H9 (cell line): ENCODE measurements around the gene NAA30. TPM values are rescaled to one million over a fixed set of nuclear protein-coding genes. Genes with fewer than 3 reads are reported as not detected.

Source experiments
- DNase-seq: peaks from one replicate; pipeline ENCODE4 v3.0.0-alpha.2; 2017
- H2AFZ ChIP-seq: one replicate; pipeline ENCODE4 v1.6.1; 2013; ENCODE audit warnings: mild to moderate bottlenecking, low read length, control low read depth, moderate library complexity
- H2AK5ac ChIP-seq: 2 replicates; pipeline ENCODE4 v1.6.1; 2013; ENCODE audit warnings: low read length, control low read depth, mixed read lengths; ENCODE audit not compliant: insufficient read length
- H2BK120ac ChIP-seq: one replicate; pipeline ENCODE4 v1.6.1; 2013; ENCODE audit warnings: low read depth, mild to moderate bottlenecking, low read length, control low read depth, inconsistent platforms; ENCODE audit not compliant: poor library complexity, severe bottlenecking
- H2BK12ac ChIP-seq: 2 replicates; pipeline ENCODE4 v1.6.1; 2013; ENCODE audit warnings: low read length, control low read depth, mixed read lengths, low read depth; ENCODE audit not compliant: insufficient read length
- H2BK15ac ChIP-seq: 2 replicates; pipeline ENCODE4 v1.6.1; 2013; ENCODE audit warnings: low read depth, low read length, control low read depth
- H2BK20ac ChIP-seq: one replicate; pipeline ENCODE4 v1.6.1; 2013; ENCODE audit warnings: low read depth, mild to moderate bottlenecking, low read length, control low read depth, inconsistent platforms; ENCODE audit not compliant: poor library complexity, severe bottlenecking
- H2BK5ac ChIP-seq: 2 replicates; pipeline ENCODE4 v1.6.1; 2013; ENCODE audit warnings: low read length, control low read depth, mixed read lengths; ENCODE audit not compliant: insufficient read length
- H3K14ac ChIP-seq: 2 replicates; pipeline ENCODE4 v1.6.1; 2013; ENCODE audit warnings: low read length, control low read depth; ENCODE audit not compliant: insufficient read depth
- H3K18ac ChIP-seq: 2 replicates; pipeline ENCODE4 v1.6.1; 2013; ENCODE audit warnings: low read depth, mild to moderate bottlenecking, mixed read lengths, low read length, control low read depth; ENCODE audit not compliant: insufficient read length
- H3K23ac ChIP-seq: 2 replicates; pipeline ENCODE4 v1.6.1; 2013; ENCODE audit warnings: low read length, control low read depth, mixed read lengths, low read depth; ENCODE audit not compliant: insufficient read length
- H3K23me2 ChIP-seq: 2 replicates; pipeline ENCODE4 v1.6.1; 2013; ENCODE audit warnings: low read depth, mild to moderate bottlenecking, mixed read lengths, low read length, control low read depth; ENCODE audit not compliant: insufficient read length, poor library complexity, severe bottlenecking
- H3K27ac ChIP-seq: 2 replicates; pipeline ENCODE4 v1.5.1; 2013; ENCODE audit warnings: low read length, control low read depth, mixed read lengths, low read depth; ENCODE audit not compliant: insufficient read length
- H3K27me3 ChIP-seq: 2 replicates; pipeline ENCODE4 v1.6.1; 2013; ENCODE audit warnings: low read length, control low read depth, inconsistent platforms; ENCODE audit not compliant: insufficient read depth
- H3K4ac ChIP-seq: 2 replicates; pipeline ENCODE4 v1.6.1; 2013; ENCODE audit warnings: low read depth, mild to moderate bottlenecking, control low read depth, inconsistent platforms, low read length, moderate library complexity
- H3K4me1 ChIP-seq: 2 replicates; pipeline ENCODE4 v1.6.1; 2013; ENCODE audit warnings: low read length, control low read depth, inconsistent platforms; ENCODE audit not compliant: insufficient read depth
- H3K4me2 ChIP-seq: 2 replicates; pipeline ENCODE4 v1.6.1; 2013; ENCODE audit warnings: low read length, control low read depth, mixed read lengths; ENCODE audit not compliant: insufficient read length, insufficient read depth
- H3K56ac ChIP-seq: 2 replicates; pipeline ENCODE4 v1.6.1; 2013; ENCODE audit warnings: low read depth, mild to moderate bottlenecking, mixed read lengths, low read length, control low read depth; ENCODE audit not compliant: insufficient read length
- H3K79me1 ChIP-seq: 2 replicates; pipeline ENCODE4 v1.6.1; 2013; ENCODE audit warnings: low read depth, mild to moderate bottlenecking, moderate library complexity, low read length, control low read depth, inconsistent platforms; ENCODE audit not compliant: insufficient read depth, poor library complexity, severe bottlenecking
- H3K79me2 ChIP-seq: 2 replicates; pipeline ENCODE4 v1.6.1; 2013; ENCODE audit warnings: low read length, control low read depth, inconsistent platforms; ENCODE audit not compliant: insufficient read depth
- H3K9ac ChIP-seq: 2 replicates; pipeline ENCODE4 v1.6.1; 2013; ENCODE audit warnings: low read length, control low read depth, mixed read lengths; ENCODE audit not compliant: insufficient read length; ENCODE audit errors: extremely low read depth
- H3K9me3 ChIP-seq: one replicate; pipeline ENCODE4 v1.6.1; 2013; ENCODE audit warnings: low read depth, low read length, inconsistent platforms; ENCODE audit not compliant: control insufficient read depth
- H3T11ph ChIP-seq: one replicate; pipeline ENCODE4 v1.6.1; 2013; ENCODE audit warnings: mild to moderate bottlenecking, low read length, control low read depth, inconsistent platforms
- H4K20me1 ChIP-seq: one replicate; pipeline ENCODE4 v1.6.1; 2013; ENCODE audit not compliant: control insufficient read depth, insufficient read length, insufficient read depth
- H4K5ac ChIP-seq: 2 replicates; pipeline ENCODE4 v1.6.1; 2013; ENCODE audit warnings: low read depth, mild to moderate bottlenecking, mixed read lengths, low read length, control low read depth; ENCODE audit not compliant: insufficient read length
- H4K8ac ChIP-seq: replicated peaks from 2 replicates; pipeline ENCODE4 v1.6.1; 2013; ENCODE audit warnings: low read length, control low read depth, mixed read lengths, low read depth; ENCODE audit not compliant: insufficient read length
- H4K91ac ChIP-seq: 2 replicates; pipeline ENCODE4 v1.6.1; 2013; ENCODE audit warnings: low read depth, mild to moderate bottlenecking, moderate library complexity, mixed read lengths, low read length, control low read depth; ENCODE audit not compliant: insufficient read length
- H3K27ac Mint-ChIP-seq, 3 experiments: 2 replicates in 2 of 3; 3 replicates in 1 of 3; pipeline ENCODE4 v1.8.0; 2020 to 2021; ENCODE audit warnings: mixed read lengths in 3 of 3, mild to moderate bottlenecking in 1 of 3, moderate library complexity in 1 of 3
- H3K27me3 Mint-ChIP-seq: 2 replicates; pipeline ENCODE4 v1.8.0; 2021; ENCODE audit warnings: low read depth, mild to moderate bottlenecking, moderate library complexity, mixed read lengths
- H3K36me3 Mint-ChIP-seq, 3 experiments: 2 replicates in 2 of 3; 3 replicates in 1 of 3; pipeline ENCODE4 v1.8.0; 2020 to 2021; ENCODE audit warnings: low read depth in 3 of 3, mixed read lengths in 3 of 3; ENCODE audit not compliant: insufficient read depth in 1 of 3
- H3K4me1 Mint-ChIP-seq, 2 experiments: 2 replicates each; pipeline ENCODE4 v1.8.0; 2020; ENCODE audit warnings: mixed read lengths in 2 of 2
- H3K4me3 Mint-ChIP-seq, 2 experiments: 2 replicates in 1 of 2; 3 replicates in 1 of 2; pipeline ENCODE4 v1.8.0; 2020 to 2021; ENCODE audit warnings: mild to moderate bottlenecking in 2 of 2, mixed read lengths in 2 of 2, moderate library complexity in 1 of 2
- H3K9me3 Mint-ChIP-seq, 2 experiments: 2 replicates in 1 of 2; 3 replicates in 1 of 2; pipeline ENCODE4 v1.8.0; 2020; ENCODE audit warnings: mild to moderate bottlenecking in 2 of 2, mixed read lengths in 2 of 2, moderate library complexity in 1 of 2
- WGBS: extraction: QIAGEN DNeasy Blood & Tissue Kit; methylation state at CpG from one replicate; pipeline ENCODE4 v1.1.7; 2013; ENCODE audit warnings: missing lambda C conversion rate, low lambda C conversion rate, mixed read lengths; ENCODE audit not compliant: insufficient read length; ENCODE audit errors: extremely low coverage; 5-methylcytosine and 5-hydroxymethylcytosine counted together
- total RNA-seq: library from RNA; stranded (reverse); gene quantifications from 2 replicates; pipeline ENCODE4 v1.2.1, GENCODE V29; 2021
- TF ChIP-seq, protein P1 (sequence below): fragments of 200-600 bp; sonication (generic); conservative IDR thresholded peaks from 3 replicates; pipeline ENCODE4 v1.8.0; 2021; ENCODE audit warnings: antibody characterized with exemption, mild to moderate bottlenecking

The NAA30 gene
- total RNA-seq, 1 experiment from 2014 or later: 20.9 TPM

DNA sequence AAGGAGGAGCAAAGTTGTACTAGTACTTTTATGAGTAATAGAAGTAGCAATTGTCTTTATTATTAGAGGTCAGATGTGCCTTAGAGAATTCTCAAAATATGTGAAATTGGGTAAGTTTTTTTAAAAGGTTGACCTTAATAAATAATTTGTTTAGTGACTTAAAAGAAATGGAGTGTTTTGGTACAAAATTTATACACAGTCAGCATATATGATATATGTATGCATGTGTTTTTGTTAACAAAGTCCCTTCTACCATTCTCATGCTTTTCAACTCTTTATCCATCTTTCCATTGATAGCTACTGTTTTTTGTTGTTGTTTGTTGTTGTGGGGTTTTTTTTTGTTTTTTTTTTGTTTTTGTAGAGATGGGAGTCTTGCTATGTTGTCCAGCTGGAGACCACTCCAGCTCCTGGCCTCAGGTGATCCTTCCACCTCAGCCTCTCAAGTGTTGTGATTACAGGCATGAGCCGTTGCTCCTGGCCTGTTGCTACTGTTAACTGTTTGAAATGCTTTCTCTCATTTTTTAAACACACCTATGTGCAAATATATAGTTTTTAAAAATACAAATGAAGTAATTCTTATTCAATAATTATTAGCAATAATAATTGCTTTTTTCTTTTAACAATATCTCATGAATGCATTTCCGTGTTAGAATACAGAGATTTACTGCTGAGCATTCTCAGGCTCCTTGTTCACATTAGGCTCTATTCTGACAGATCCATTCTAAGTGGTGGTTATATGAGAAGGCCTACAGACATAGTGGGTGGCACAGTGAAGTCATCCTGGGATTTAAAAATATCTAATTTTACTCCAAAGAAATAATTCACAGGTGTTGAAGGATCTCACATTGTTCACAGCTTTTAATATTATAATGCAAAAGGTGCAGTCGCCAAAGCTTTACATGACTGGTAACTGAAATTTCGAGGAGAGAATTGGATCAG lies 10.4 kb downstream of the NAA30 start:
- Mint-ChIP-seq H3K4me1 (no peaks in the 10 kb centered on the region), H3K9me3 (no peaks in the 10 kb centered on the region), H3K36me3 (peaks cover 5 to 43% (median 39%) of the 10 kb centered on the region in 3 experiments; a peak in 6 of 7 replicates), H3K4me3 (no peak overlapping the region), H3K27ac (no peak overlapping the region), H3K27me3 (no peaks in the 10 kb centered on the region)
- H2BK5ac ChIP-seq: no peak overlapping the region
- 0 out of 2 replicates have a peak, but pooled peaks cover 1% of the 10 kb centered on the region for H3K79me2 ChIP-seq
- no peak overlapping the region for H2BK12ac ChIP-seq
- no peak overlapping the region for H3K9ac ChIP-seq
- no peak overlapping the region for H2AK5ac ChIP-seq
- no CpG with 5 or more reads among the region's 4 CpGs for WGBS
- H3K27ac ChIP-seq: no peak overlapping the region
- DNase-seq: no peak
- H3K14ac ChIP-seq: no peak overlapping the region
- H2BK20ac ChIP-seq: no peak overlapping the region
- no peak overlapping the region for H2BK15ac ChIP-seq
- no peak overlapping the region for H3K4me2 ChIP-seq
- no peaks in the 10 kb centered on the region for H4K20me1 ChIP-seq
- no peak overlapping the region for H2BK120ac ChIP-seq
- H4K5ac ChIP-seq: no peak overlapping the region
- no peak overlapping the region for H3K18ac ChIP-seq
- H3K9me3 ChIP-seq: no peaks in the 10 kb centered on the region
- TF ChIP-seq, protein P1, sequence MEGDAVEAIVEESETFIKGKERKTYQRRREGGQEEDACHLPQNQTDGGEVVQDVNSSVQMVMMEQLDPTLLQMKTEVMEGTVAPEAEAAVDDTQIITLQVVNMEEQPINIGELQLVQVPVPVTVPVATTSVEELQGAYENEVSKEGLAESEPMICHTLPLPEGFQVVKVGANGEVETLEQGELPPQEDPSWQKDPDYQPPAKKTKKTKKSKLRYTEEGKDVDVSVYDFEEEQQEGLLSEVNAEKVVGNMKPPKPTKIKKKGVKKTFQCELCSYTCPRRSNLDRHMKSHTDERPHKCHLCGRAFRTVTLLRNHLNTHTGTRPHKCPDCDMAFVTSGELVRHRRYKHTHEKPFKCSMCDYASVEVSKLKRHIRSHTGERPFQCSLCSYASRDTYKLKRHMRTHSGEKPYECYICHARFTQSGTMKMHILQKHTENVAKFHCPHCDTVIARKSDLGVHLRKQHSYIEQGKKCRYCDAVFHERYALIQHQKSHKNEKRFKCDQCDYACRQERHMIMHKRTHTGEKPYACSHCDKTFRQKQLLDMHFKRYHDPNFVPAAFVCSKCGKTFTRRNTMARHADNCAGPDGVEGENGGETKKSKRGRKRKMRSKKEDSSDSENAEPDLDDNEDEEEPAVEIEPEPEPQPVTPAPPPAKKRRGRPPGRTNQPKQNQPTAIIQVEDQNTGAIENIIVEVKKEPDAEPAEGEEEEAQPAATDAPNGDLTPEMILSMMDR: no peak
- H3K27me3 ChIP-seq: no peaks in the 10 kb centered on the region
- no peak overlapping the region for H4K8ac ChIP-seq
- no peaks in the 10 kb centered on the region for H3K79me1 ChIP-seq
- H4K91ac ChIP-seq: no peak overlapping the region
- no peak overlapping the region for H3T11ph ChIP-seq
- H3K4me1 ChIP-seq: no peaks in the 10 kb centered on the region
- no peaks in the 10 kb centered on the region for H3K23me2 ChIP-seq
- no peak overlapping the region for H3K56ac ChIP-seq
- H2AFZ ChIP-seq: no peak overlapping the region
- H3K23ac ChIP-seq: no peak overlapping the region
- H3K4ac ChIP-seq: no peak overlapping the region
